Panc1 (cell line): ENCODE results near the gene ACLY. TPM values are rescaled to one million over a fixed set of nuclear protein-coding genes. Genes with fewer than 3 reads are reported as not detected.

Experiments used
- ATAC-seq: fragments of 200-7000 bp; cut with Tn5 transposase; 2 replicates; pipeline ENCODE4 v1.9.1; 2020; ENCODE audit warnings: mild to moderate bottlenecking, moderate library complexity
- BruUV-seq: library from RNA; stranded (reverse); fragments of 400-500 nt; replicated peaks from 2 replicates; lab custom pipeline; 2021; lab: Mats Ljungman, UMichigan
- CTCF ChIA-PET: fragments of 300-600 bp; sonication (Branson Sonifier 250); formaldehyde crosslinking; loops from one replicate; lab custom pipeline; 2022; ENCODE audit warnings: antibody characterized with exemption; lab: Charles Lee
- POLR2A ChIA-PET: fragments of 300-600 bp; sonication (Branson Sonifier 250); formaldehyde crosslinking; loops from one replicate; lab custom pipeline; 2022; ENCODE audit warnings: antibody characterized with exemption; lab: Charles Lee
- DNase-seq: peaks from one replicate; pipeline ENCODE4 v3.0.0-alpha.2; 2010; ENCODE audit warnings: low read depth, low spot score
- H3K27ac ChIP-seq: 2 replicates; pipeline ENCODE4 v1.5.1; 2011; ENCODE audit warnings: mild to moderate bottlenecking, low read length, inconsistent platforms
- H3K27me3 ChIP-seq: fragments of 200-500 bp; sonication (Bioruptor generic); 2 replicates; pipeline ENCODE4 v1.6.0; 2014; ENCODE audit warnings: low read length, inconsistent platforms; ENCODE audit not compliant: control insufficient read depth, insufficient read depth
- H3K36me3 ChIP-seq: fragments of 200-500 bp; sonication (Bioruptor generic); 2 replicates; pipeline ENCODE4 v1.5.1; 2014; ENCODE audit warnings: inconsistent platforms, mild to moderate bottlenecking, low read length, moderate library complexity; ENCODE audit not compliant: control insufficient read depth, insufficient read depth
- H3K4me1 ChIP-seq: 2 replicates; pipeline ENCODE4 v1.5.1; 2011; ENCODE audit warnings: inconsistent platforms, mild to moderate bottlenecking, low read length, moderate library complexity; ENCODE audit not compliant: control insufficient read depth, insufficient read depth
- H3K4me3 ChIP-seq, 2 experiments: 2 replicates each; pipeline ENCODE4 v1.5.1; 2011 to 2012; ENCODE audit warnings: low read depth in 2 of 2, low read length in 2 of 2, mild to moderate bottlenecking in 2 of 2, inconsistent platforms in 1 of 2, moderate library complexity in 1 of 2
- H3K9me3 ChIP-seq: fragments of 200-500 bp; sonication (Bioruptor generic); 2 replicates; pipeline ENCODE4 v1.5.1; 2014; ENCODE audit warnings: low read depth, mild to moderate bottlenecking, inconsistent platforms, low read length, moderate library complexity; ENCODE audit not compliant: control insufficient read depth, insufficient read depth
- POLR2AphosphoS5 ChIP-seq: IDR thresholded peaks from 2 replicates; pipeline ENCODE4 v1.6.1; 2012; ENCODE audit warnings: mild to moderate bottlenecking, low read depth, low read length, moderate library complexity
- SIN3A ChIP-seq: IDR thresholded peaks from 2 replicates; pipeline ENCODE4 v1.6.1; 2012; ENCODE audit warnings: low read depth, mild to moderate bottlenecking, low read length, moderate library complexity, borderline replicate concordance; ENCODE audit not compliant: insufficient read depth
- TCF7L2 ChIP-seq: IDR thresholded peaks from 2 replicates; pipeline ENCODE4 v1.6.1; 2011; ENCODE audit warnings: mild to moderate bottlenecking, low read depth, low read length, inconsistent platforms
- in situ Hi-C: cut with HindIII; loops from 2 replicates; pipeline ENCODE4 v1.10.0; 2016; ENCODE audit warnings: low sequenced_read_pairs, low pct_unique_long_range_greater_than_20kb
- intact Hi-C: fragments of 100-400 bp; cut with micrococcal nuclease; formaldehyde crosslinking; loops from one replicate; pipeline ENCODE4 v1.10.0; 2022; ENCODE audit not compliant: unreplicated experiment
- total RNA-seq: library from RNA; stranded (reverse); gene quantifications from one replicate; pipeline ENCODE4 v1.2.1, GENCODE V29; 2021; ENCODE audit not compliant: unreplicated experiment
- TF ChIP-seq, protein P1 (sequence below): fragments of 450-650 bp; IDR thresholded peaks from 2 replicates; pipeline ENCODE4 v1.5.1; 2017; ENCODE audit warnings: mild to moderate bottlenecking
- TF ChIP-seq, protein P2 (sequence below), 2 experiments: IDR thresholded peaks; 2 replicates each; pipeline ENCODE4 v1.6.1; 2011 to 2012; ENCODE audit warnings: low read depth in 2 of 2, control low read depth in 1 of 2, low read length in 1 of 2, mild to moderate bottlenecking in 1 of 2, moderate library complexity in 1 of 2; ENCODE audit not compliant: insufficient read depth in 1 of 2

The ACLY gene
- total RNA-seq, 1 experiment from 2014 or later: 225 TPM

- DNase-seq (no peak), ATAC-seq (no peak)
- TF ChIP-seq POLR2AphosphoS5: no peak
- TF ChIP-seq, protein P1, sequence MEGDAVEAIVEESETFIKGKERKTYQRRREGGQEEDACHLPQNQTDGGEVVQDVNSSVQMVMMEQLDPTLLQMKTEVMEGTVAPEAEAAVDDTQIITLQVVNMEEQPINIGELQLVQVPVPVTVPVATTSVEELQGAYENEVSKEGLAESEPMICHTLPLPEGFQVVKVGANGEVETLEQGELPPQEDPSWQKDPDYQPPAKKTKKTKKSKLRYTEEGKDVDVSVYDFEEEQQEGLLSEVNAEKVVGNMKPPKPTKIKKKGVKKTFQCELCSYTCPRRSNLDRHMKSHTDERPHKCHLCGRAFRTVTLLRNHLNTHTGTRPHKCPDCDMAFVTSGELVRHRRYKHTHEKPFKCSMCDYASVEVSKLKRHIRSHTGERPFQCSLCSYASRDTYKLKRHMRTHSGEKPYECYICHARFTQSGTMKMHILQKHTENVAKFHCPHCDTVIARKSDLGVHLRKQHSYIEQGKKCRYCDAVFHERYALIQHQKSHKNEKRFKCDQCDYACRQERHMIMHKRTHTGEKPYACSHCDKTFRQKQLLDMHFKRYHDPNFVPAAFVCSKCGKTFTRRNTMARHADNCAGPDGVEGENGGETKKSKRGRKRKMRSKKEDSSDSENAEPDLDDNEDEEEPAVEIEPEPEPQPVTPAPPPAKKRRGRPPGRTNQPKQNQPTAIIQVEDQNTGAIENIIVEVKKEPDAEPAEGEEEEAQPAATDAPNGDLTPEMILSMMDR: no peak
- no peak for TF ChIP-seq TCF7L2
- TF ChIP-seq SIN3A: no peak
- TF ChIP-seq, protein P2, sequence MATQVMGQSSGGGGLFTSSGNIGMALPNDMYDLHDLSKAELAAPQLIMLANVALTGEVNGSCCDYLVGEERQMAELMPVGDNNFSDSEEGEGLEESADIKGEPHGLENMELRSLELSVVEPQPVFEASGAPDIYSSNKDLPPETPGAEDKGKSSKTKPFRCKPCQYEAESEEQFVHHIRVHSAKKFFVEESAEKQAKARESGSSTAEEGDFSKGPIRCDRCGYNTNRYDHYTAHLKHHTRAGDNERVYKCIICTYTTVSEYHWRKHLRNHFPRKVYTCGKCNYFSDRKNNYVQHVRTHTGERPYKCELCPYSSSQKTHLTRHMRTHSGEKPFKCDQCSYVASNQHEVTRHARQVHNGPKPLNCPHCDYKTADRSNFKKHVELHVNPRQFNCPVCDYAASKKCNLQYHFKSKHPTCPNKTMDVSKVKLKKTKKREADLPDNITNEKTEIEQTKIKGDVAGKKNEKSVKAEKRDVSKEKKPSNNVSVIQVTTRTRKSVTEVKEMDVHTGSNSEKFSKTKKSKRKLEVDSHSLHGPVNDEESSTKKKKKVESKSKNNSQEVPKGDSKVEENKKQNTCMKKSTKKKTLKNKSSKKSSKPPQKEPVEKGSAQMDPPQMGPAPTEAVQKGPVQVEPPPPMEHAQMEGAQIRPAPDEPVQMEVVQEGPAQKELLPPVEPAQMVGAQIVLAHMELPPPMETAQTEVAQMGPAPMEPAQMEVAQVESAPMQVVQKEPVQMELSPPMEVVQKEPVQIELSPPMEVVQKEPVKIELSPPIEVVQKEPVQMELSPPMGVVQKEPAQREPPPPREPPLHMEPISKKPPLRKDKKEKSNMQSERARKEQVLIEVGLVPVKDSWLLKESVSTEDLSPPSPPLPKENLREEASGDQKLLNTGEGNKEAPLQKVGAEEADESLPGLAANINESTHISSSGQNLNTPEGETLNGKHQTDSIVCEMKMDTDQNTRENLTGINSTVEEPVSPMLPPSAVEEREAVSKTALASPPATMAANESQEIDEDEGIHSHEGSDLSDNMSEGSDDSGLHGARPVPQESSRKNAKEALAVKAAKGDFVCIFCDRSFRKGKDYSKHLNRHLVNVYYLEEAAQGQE (IDR thresholded peaks at IDR 0.05; ENCODE audit: insufficient read depth in 1 of 2, low read depth in 2 of 2, low read length in 1 of 2): no peak
- H3K4me1 ChIP-seq: no peaks in the 10 kb centered on the region
- ChIA-PET CTCF (no interaction called here), POLR2A (no interaction called here)
- H3K27me3 ChIP-seq: no peaks in the 10 kb centered on the region
- peaks cover 8% of the 10 kb centered on the region for H3K36me3 ChIP-seq
- intact Hi-C loops (no loop called here), in situ Hi-C loops (no loop called here)
- no peaks in the 10 kb centered on the region for H3K9me3 ChIP-seq
- BruUV-seq: no TSS peak
- H3K27ac ChIP-seq: no peak overlapping the region
- H3K4me3 ChIP-seq: no peak overlapping the region
These were observed 14.4 kb downstream of the ACLY start for GRCh38 chr17:41904242-41904841.

- Histone ChIP-seq H3K36me3 (peaks cover 6% of the 10 kb centered on the region), H3K9me3 (no peaks in the 10 kb centered on the region), H3K4me1 (no peaks in the 10 kb centered on the region), H3K27ac (no peak overlapping the region), H3K4me3 (no peak overlapping the region), H3K27me3 (no peaks in the 10 kb centered on the region)
- no TSS peak for BruUV-seq
- ChIA-PET CTCF (no interaction called here), POLR2A (no interaction called here)
- no peak for TF ChIP-seq SIN3A
- no peak for TF ChIP-seq POLR2AphosphoS5
- TF ChIP-seq, protein P2 (IDR thresholded peaks at IDR 0.05; ENCODE audit: insufficient read depth in 1 of 2, low read depth in 2 of 2, low read length in 1 of 2): no peak
- TF ChIP-seq, protein P1: no peak
- no peak for TF ChIP-seq TCF7L2
- ATAC-seq (no peak), DNase-seq (no peak)
- intact Hi-C loops: no loop called here
- in situ Hi-C loops: no loop called here
These were observed 17.1 kb downstream of the ACLY start for GRCh38 chr17:41901646-41902045.
